ENCODE data around the gene SMG6.
A peak's percentile ranks its signal among the peaks of the same experiment; 100 is the strongest.

SMG6 gene

DNA sequence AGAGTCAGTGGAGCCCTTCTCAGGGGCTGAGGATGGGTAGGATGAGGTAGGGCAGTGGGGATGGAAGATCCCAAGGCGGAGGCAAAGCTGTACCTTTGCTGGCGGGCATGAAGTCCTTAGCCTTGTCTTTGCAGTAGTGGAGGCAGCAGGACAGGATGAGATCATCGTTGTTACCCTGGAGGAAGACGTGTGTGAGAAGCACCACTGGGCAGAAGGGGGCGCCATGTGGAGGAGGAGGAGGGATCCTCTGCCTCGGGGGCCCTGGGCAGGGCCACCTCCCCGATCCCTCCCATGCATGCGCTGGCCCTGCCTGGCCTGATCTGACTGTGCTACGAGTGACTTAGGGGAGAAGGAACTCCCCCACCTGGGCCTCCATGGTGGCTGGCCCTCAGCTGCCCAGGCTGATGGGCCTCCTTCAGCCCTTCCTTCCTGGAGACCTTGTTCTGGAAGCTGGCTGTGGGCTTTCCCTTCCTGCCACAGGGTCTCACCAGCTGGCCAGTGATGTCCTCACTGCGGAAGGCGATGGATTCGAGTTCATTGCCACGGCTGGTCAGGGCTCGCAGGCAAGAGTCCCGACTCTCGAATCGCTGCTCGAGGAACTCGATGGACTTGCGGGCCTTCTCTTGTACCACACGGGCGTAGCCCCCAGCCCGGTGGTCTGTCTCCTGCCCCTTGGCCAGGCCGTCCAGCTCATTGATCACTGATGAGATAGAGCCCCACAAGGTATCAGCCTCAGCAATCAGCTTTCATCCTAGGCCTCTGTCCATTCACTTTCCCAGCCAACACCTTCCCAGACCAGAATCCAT, 238.4 kb downstream of the SMG6 start:
- Mint-ChIP-seq H3K9me3 (no peaks in the 10 kb centered on the region), H3K36me3 (ENCODE audit: low read depth) (peaks cover 71% of the 10 kb centered on the region), H3K27me3 (ENCODE audit: low read depth, poor library complexity) (peaks cover 29% of the 10 kb centered on the region), H3K4me1 (peaks cover 80% of the 10 kb centered on the region), H3K4me3 (no peak overlapping the region), H3K27ac (peak overlapping the region; percentile 61)
- DNase-seq, result no peak
- TF ChIP-seq, protein P1, sequence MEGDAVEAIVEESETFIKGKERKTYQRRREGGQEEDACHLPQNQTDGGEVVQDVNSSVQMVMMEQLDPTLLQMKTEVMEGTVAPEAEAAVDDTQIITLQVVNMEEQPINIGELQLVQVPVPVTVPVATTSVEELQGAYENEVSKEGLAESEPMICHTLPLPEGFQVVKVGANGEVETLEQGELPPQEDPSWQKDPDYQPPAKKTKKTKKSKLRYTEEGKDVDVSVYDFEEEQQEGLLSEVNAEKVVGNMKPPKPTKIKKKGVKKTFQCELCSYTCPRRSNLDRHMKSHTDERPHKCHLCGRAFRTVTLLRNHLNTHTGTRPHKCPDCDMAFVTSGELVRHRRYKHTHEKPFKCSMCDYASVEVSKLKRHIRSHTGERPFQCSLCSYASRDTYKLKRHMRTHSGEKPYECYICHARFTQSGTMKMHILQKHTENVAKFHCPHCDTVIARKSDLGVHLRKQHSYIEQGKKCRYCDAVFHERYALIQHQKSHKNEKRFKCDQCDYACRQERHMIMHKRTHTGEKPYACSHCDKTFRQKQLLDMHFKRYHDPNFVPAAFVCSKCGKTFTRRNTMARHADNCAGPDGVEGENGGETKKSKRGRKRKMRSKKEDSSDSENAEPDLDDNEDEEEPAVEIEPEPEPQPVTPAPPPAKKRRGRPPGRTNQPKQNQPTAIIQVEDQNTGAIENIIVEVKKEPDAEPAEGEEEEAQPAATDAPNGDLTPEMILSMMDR (IDR thresholded peaks at IDR 0.05), result peak; percentile 12

DNA sequence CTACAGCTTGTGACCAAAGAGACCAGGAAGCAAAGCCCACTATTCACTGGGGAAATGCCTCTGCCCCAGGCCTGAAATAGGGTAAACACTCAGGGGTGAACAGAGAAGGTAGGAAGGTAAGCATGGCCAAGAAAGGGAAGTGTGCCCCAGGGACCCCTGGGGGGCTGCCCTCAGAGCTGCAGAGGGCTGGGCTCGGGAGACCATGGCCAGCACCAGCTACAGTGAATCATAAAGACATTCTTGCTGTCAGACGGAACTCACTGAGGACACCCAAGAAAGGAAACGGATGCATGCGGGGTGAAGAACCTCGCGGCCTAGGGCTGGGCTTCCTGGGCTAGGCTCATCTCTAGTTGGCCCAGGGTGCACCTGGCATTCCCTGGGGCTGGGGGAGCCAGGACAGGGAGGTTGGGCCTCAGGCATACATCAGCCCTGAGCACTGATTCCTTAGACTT, 239.0 kb downstream of the SMG6 start:
- TF ChIP-seq, protein P1 (IDR thresholded peaks at IDR 0.05), result no peak

DNA sequence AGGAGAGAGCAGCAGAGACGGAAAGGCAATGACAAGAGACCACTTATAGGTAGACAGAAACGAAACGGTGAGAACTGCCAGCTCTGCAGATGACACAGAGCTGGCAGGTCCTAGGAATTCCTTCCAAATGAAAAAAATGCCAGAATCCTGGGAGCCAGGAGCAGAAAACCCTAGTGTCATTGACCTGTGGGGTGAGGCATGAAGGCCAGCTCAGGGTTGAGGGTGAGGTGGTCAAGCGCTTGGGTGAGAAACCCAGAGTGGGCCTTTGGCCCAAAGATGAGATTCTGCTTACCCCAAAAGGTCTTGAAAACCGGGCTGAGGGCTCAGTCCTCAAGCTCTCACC, 239.5 kb downstream of the SMG6 start:
- DNase-seq, result no peak
- Mint-ChIP-seq H3K9me3 (no peaks in the 10 kb centered on the region), H3K36me3 (ENCODE audit: low read depth) (peaks cover 70% of the 10 kb centered on the region), H3K27ac (no peak overlapping the region), H3K27me3 (ENCODE audit: low read depth, poor library complexity) (peaks cover 36% of the 10 kb centered on the region), H3K4me3 (peak overlapping the region; percentile 7), H3K4me1 (peaks cover 76% of the 10 kb centered on the region)
- TF ChIP-seq, protein P1 (IDR thresholded peaks at IDR 0.05), result no peak

More for the DNA sequence above, 239.0 kb downstream of the SMG6 start:
- H3K36me3 Mint-ChIP-seq (ENCODE audit: low read depth), result peaks cover 69% of the 10 kb centered on the region
- no peak for DNase-seq
- H3K9me3 Mint-ChIP-seq, result no peaks in the 10 kb centered on the region
- peak overlapping the region; percentile 18 for H3K4me3 Mint-ChIP-seq
- H3K27me3 Mint-ChIP-seq (ENCODE audit: low read depth, poor library complexity), result peaks cover 35% of the 10 kb centered on the region
- H3K4me1 Mint-ChIP-seq, result peaks cover 76% of the 10 kb centered on the region
- H3K27ac Mint-ChIP-seq, result peak overlapping the region; percentile 61

DNA sequence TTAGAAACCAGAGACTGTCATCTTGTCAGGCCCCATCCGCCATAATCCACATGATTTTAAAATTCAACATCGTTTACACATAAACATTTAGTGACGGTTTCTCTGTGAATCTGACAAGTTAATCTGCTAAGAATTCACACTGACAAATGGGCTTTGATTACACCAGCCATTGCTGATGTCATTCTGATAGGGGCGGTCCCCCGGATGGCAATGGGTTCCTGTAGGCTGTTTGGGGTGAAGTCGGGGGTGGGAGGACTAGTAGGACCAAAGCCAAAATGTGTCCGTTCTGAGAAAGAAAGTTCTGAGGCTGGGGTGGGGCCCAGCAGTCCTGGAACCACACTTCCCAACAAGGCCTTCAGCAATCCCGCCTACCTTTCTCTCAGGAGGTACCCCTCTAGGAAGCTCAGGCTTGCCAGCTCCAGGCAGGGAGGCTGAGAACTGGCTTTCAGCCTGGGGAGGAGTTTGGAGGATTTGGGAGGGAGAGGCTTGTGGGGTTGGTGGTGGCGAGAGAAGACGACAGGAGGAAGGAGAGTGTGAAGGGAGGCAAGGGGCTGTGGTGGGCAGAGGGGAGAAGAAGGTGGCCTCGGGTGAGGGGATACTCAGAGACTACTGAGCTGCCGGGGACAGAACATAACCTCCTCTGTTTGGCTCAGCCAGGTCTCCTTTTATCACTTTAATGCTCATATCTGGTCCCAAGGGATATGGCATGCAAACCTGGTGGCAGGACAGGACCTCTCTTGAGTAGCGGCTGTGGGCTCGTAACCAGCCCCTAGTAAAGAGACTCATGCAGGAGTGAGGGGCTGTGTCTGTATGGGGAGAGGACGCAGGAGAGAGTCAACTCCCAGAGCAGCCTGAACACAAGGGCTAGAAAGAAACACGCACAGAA, 240.1 kb downstream of the SMG6 start:
- no peak overlapping the region for H3K27ac Mint-ChIP-seq
- H3K9me3 Mint-ChIP-seq, result no peaks in the 10 kb centered on the region
- H3K36me3 Mint-ChIP-seq (ENCODE audit: low read depth), result peaks cover 64% of the 10 kb centered on the region
- DNase-seq, result no peak
- H3K4me1 Mint-ChIP-seq, result peaks cover 70% of the 10 kb centered on the region
- H3K4me3 Mint-ChIP-seq, result peak overlapping the region; percentile 7
- peaks cover 42% of the 10 kb centered on the region for H3K27me3 Mint-ChIP-seq (ENCODE audit: low read depth, poor library complexity)
- TF ChIP-seq, protein P1 (IDR thresholded peaks at IDR 0.05), result no peak

DNA sequence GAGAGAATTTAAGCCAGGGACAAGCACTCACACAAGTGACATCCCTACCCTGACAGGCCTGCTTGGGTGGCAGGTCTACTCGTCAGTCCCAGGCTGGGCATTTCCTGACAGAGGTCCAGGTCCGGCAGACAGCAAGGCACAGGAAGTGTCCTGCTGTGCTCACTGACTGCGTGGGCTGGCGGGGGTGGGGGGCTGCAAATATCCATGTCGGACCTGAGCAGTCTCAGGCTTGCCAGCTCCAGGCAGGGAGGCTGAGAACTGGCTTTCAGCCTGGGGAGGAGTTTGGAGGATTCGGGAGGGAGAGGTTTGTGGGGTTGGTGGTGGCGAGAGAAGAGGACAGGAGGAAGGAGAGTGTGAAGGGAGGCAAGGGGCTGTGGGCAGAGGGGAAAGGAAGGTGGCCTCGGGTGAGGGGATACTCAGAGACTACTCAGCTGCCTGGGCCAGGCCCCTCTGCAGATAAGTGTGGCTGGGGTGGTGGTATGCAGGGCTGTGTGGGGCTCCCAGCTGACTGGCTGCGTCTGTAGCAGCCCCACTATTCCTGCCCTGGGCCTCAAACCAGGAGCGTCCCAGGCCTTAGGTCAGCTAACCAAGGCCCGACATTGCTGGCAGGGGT, 240.9 kb downstream of the SMG6 start:
- Mint-ChIP-seq H3K9me3 (no peaks in the 10 kb centered on the region), H3K4me3 (peak overlapping the region; percentile 49), H3K4me1 (peaks cover 61% of the 10 kb centered on the region), H3K36me3 (ENCODE audit: low read depth) (peaks cover 63% of the 10 kb centered on the region), H3K27ac (no peak overlapping the region), H3K27me3 (ENCODE audit: low read depth, poor library complexity) (peaks cover 51% of the 10 kb centered on the region)
- DNase-seq, result no peak
- TF ChIP-seq, protein P1 (IDR thresholded peaks at IDR 0.05), result no peak

Measured in nephron progenitor cell (in vitro differentiated cells).